SK-N-SH (cell line): Measurements from ENCODE around the gene MGME1. TPM values are rescaled to one million over a fixed set of nuclear protein-coding genes. Genes with fewer than 3 reads are reported as not detected.

Experiments
- CTCF ChIA-PET: fragments of 300-600, 350-600 bp; formaldehyde crosslinking; extraction: SDS; loops from one replicate; lab custom pipeline; 2021; lab: Yijun Ruan, JAX
- POLR2A ChIA-PET: fragments of 350-600 bp; sonication (Branson Sonifier 250); formaldehyde crosslinking; extraction: SDS; loops from one replicate; lab custom pipeline; 2020; ENCODE audit warnings: antibody characterized with exemption, inconsistent platforms; lab: Yijun Ruan, JAX
- DNase-seq: peaks from one replicate; pipeline ENCODE4 v3.0.0; 2012
- H2AFZ ChIP-seq: fragments of 200-600 bp; sonication (generic); 2 replicates; pipeline ENCODE4 v1.8.1; 2016; ENCODE audit warnings: antibody characterized with exemption, mild to moderate bottlenecking, low read depth
- H3F3A ChIP-seq: fragments of 200-600 bp; sonication (generic); replicated peaks from 2 replicates; pipeline ENCODE3; 2016; ENCODE audit warnings: antibody characterized with exemption, mild to moderate bottlenecking; ENCODE audit not compliant: insufficient read depth
- H3K27ac ChIP-seq, 2 experiments: fragments of 200-500 bp in 1 of 2; fragments of 200-600 bp in 1 of 2; sonication (Bioruptor generic) in 1 of 2; sonication (generic), shearing (Covaris generic) in 1 of 2; 2 replicates each; pipeline versions ENCODE4 v1.5.1 to v1.6.1; 2014 to 2016; ENCODE audit warnings: low read depth in 2 of 2, inconsistent platforms in 1 of 2, low read length in 1 of 2, mild to moderate bottlenecking in 1 of 2, mixed read lengths in 1 of 2
- H3K27me3 ChIP-seq: fragments of 200-600 bp; sonication (generic), shearing (Covaris generic); 2 replicates; pipeline ENCODE4 v1.6.1; 2016; ENCODE audit warnings: mixed run types; ENCODE audit not compliant: insufficient read depth
- H3K36me3 ChIP-seq, 2 experiments: fragments of 200-500 bp in 1 of 2; fragments of 200-600 bp in 1 of 2; sonication (Bioruptor generic) in 1 of 2; sonication (generic) in 1 of 2; replicated peaks in 1 of 2; 2 replicates each; pipeline versions ENCODE3 to v1.5.1; 2014 to 2016; ENCODE audit warnings: low read length in 1 of 2, mild to moderate bottlenecking in 1 of 2; ENCODE audit not compliant: insufficient read depth in 2 of 2, control insufficient read depth in 1 of 2
- H3K4me1 ChIP-seq, 2 experiments: fragments of 200-500 bp in 1 of 2; fragments of 200-600 bp in 1 of 2; sonication (Bioruptor generic) in 1 of 2; sonication (generic), shearing (Covaris generic) in 1 of 2; 2 replicates each; pipeline versions ENCODE4 v1.5.1 to v1.6.1; 2014 to 2016; ENCODE audit warnings: low read depth in 1 of 2, low read length in 1 of 2, mixed run types in 1 of 2; ENCODE audit not compliant: insufficient read depth in 2 of 2, control insufficient read depth in 1 of 2
- H3K4me2 ChIP-seq: fragments of 200-600 bp; sonication (generic), shearing (Covaris generic); 2 replicates; pipeline ENCODE4 v1.6.1; 2017; ENCODE audit warnings: mixed run types
- H3K4me3 ChIP-seq, 2 experiments: fragments of 200-500 bp in 1 of 2; fragments of 200-600 bp in 1 of 2; sonication (Bioruptor generic) in 1 of 2; sonication (generic), shearing (Covaris generic) in 1 of 2; 2 replicates each; pipeline versions ENCODE4 v1.5.1 to v1.8.1; 2014 to 2016; ENCODE audit warnings: low read depth in 2 of 2, inconsistent platforms in 1 of 2, low read length in 1 of 2, mild to moderate bottlenecking in 1 of 2, mixed read lengths in 1 of 2, moderate library complexity in 1 of 2
- H3K79me2 ChIP-seq: fragments of 200-600 bp; sonication (generic); 2 replicates; pipeline ENCODE4 v1.8.1; 2017; ENCODE audit warnings: mild to moderate bottlenecking; ENCODE audit not compliant: insufficient read depth
- H3K9ac ChIP-seq: fragments of 200-600 bp; sonication (generic); 2 replicates; pipeline ENCODE4 v1.6.1; 2017; ENCODE audit warnings: mixed run types
- H3K9me2 ChIP-seq: fragments of 200-600 bp; sonication (generic); 2 replicates; pipeline ENCODE4 v1.6.1; 2017; ENCODE audit warnings: mixed run types
- H3K9me3 ChIP-seq: fragments of 200-600 bp; sonication (generic); 2 replicates; pipeline ENCODE4 v1.6.1; 2017; ENCODE audit warnings: mixed run types, mild to moderate bottlenecking, moderate library complexity
- H4K20me1 ChIP-seq: fragments of 200-600 bp; sonication (generic); 2 replicates; pipeline ENCODE4 v1.6.1; 2017; ENCODE audit warnings: mild to moderate bottlenecking, mixed run types; ENCODE audit not compliant: insufficient read depth
- CHD2 ChIP-seq: fragments of 150-350 bp; IDR thresholded peaks from 2 replicates; pipeline ENCODE4 v1.6.1; 2018; ENCODE audit warnings: low read length; ENCODE audit not compliant: partially characterized antibody
- ELF1 ChIP-seq: IDR thresholded peaks from 2 replicates; pipeline ENCODE4 v1.4.0; 2012
- EP300 ChIP-seq, 2 experiments: IDR thresholded peaks; 2 replicates each; pipeline versions ENCODE4 v1.4.0 to v1.6.1; 2012; ENCODE audit warnings: borderline replicate concordance in 1 of 2, low read depth in 1 of 2, low read length in 1 of 2
- EZH2phosphoT487 ChIP-seq: fragments of 200-600 bp; sonication (generic); IDR thresholded peaks from 2 replicates; pipeline ENCODE4 v1.6.1; 2017; ENCODE audit warnings: low read depth, mixed run types, mild to moderate bottlenecking, antibody characterized with exemption, moderate library complexity, borderline replicate concordance
- FOXM1 ChIP-seq: IDR thresholded peaks from 2 replicates; pipeline ENCODE4 v1.4.0; 2012; ENCODE audit warnings: low read depth, mild to moderate bottlenecking
- JUND ChIP-seq: IDR thresholded peaks from 2 replicates; pipeline ENCODE4 v1.4.0; 2012
- MAX ChIP-seq: IDR thresholded peaks from 2 replicates; pipeline ENCODE4 v1.4.0; 2012; ENCODE audit warnings: low read depth
- MEF2A ChIP-seq: IDR thresholded peaks from 2 replicates; pipeline ENCODE4 v1.4.0; 2012; ENCODE audit warnings: low read depth, borderline replicate concordance
- PBX3 ChIP-seq: IDR thresholded peaks from 2 replicates; pipeline ENCODE4; 2012
- POLR2AphosphoS5 ChIP-seq: IDR thresholded peaks from 2 replicates; pipeline ENCODE4 v1.6.1; 2012; ENCODE audit warnings: low read depth, low read length
- RCOR1 ChIP-seq: fragments of 150-350 bp; IDR thresholded peaks from 2 replicates; pipeline ENCODE4 v1.6.1; 2017; ENCODE audit warnings: antibody characterized with exemption, low read length
- RFX5 ChIP-seq: IDR thresholded peaks from 2 replicates; pipeline ENCODE4 v1.6.1; 2012; ENCODE audit warnings: mild to moderate bottlenecking, improper control_type of control experiment, low read length
- RXRA ChIP-seq: IDR thresholded peaks from 2 replicates; pipeline ENCODE4 v1.4.0; 2012; ENCODE audit warnings: low read depth, mild to moderate bottlenecking, borderline replicate concordance
- USF1 ChIP-seq: IDR thresholded peaks from 2 replicates; pipeline ENCODE4 v1.4.0; 2012; ENCODE audit warnings: low read depth, borderline replicate concordance
- WGBS: methylation state at CpG from one replicate; pipeline ENCODE4 v1.1.6; 2017; ENCODE audit warnings: low lambda C conversion rate; 5-methylcytosine and 5-hydroxymethylcytosine counted together
- polyA plus RNA-seq, 3 experiments: library from polyadenylated mRNA; depleted of rRNA; stranded (reverse); fragments of >200 nt; gene quantifications; 2 replicates each; pipeline ENCODE4 v1.2.3, GENCODE V29; 2012
- TF ChIP-seq, protein P1 (sequence below): fragments of 150-350 bp; IDR thresholded peaks from 2 replicates; pipeline ENCODE4 v1.6.1; 2016; ENCODE audit warnings: mild to moderate bottlenecking, low read depth, low read length

Gene MGME1
- polyA plus RNA-seq, 1 of the 3 experiments (the other 2 are of a cell fraction) = 7.9 TPM

DNA sequence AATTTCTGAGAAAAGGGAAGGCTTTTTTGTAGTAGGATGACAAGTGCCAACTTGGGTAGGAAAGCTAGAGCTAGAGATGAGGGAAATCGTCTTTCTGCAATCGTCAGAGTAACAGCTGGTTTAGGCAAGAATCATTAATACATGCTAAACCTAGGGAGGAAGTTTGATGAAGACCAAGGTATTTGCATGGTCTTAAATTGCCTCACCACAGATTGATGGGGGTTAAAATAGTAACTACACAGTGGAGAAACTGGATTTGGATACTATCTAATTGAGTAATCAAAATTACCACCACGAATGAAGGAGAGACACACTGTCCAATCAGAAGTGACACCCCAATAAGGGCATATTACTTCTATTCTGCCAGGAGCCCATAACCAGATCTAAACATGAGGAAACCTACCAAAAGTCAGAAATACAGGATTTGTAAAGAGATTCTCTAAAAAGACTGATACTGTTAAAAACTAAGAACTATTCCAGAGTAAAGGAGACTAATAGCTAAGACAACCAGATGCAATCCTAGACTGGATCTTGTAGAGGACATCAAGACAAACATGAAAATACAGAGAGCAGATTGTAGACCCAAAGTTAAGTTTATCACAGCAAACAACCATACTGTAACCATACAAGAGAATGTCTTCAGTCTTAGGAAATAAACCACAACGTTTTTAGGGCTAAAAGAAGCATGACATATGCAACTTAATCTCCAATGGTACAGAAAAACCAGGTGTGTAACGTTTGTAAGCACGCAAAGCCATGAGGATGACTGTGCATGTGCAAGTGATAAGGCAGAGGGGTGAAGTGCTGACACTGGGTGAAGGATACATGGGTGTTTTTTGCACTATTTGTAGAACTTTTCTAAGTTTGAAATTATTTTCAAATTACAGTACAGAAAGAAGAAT lies 22.0 kb upstream of the MGME1 start (continued):
- TF ChIP-seq ELF1 (no peak), CHD2 (no peak)

GRCh38 chr20:17947474-17947815 lies 21.4 kb upstream of the MGME1 start:
- H3K9me2 ChIP-seq = no peaks in the 10 kb centered on the region
- no peak overlapping the region for H2AFZ ChIP-seq
- no peak for DNase-seq
- no peaks in the 10 kb centered on the region; the same call in 1 of the 2 replicates for H4K20me1 ChIP-seq
- no peak for TF ChIP-seq RFX5
- TF ChIP-seq EP300 (IDR thresholded peaks at IDR 0.05; ENCODE audit: borderline replicate concordance in 1 of 2, low read depth in 1 of 2, low read length in 1 of 2) = no peak
- no peak for TF ChIP-seq JUND
- TF ChIP-seq, protein P1, sequence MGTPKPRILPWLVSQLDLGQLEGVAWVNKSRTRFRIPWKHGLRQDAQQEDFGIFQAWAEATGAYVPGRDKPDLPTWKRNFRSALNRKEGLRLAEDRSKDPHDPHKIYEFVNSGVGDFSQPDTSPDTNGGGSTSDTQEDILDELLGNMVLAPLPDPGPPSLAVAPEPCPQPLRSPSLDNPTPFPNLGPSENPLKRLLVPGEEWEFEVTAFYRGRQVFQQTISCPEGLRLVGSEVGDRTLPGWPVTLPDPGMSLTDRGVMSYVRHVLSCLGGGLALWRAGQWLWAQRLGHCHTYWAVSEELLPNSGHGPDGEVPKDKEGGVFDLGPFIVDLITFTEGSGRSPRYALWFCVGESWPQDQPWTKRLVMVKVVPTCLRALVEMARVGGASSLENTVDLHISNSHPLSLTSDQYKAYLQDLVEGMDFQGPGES = no peak
- no peak for TF ChIP-seq RXRA
- no peak for TF ChIP-seq FOXM1
- no peak for TF ChIP-seq MEF2A
- no peak for TF ChIP-seq USF1
- no peak for TF ChIP-seq POLR2AphosphoS5
- TF ChIP-seq MAX = no peak
- TF ChIP-seq RCOR1 = no peak
- ChIA-PET CTCF (interaction anchor here (1.0 to 3.0 kb wide), 2 partner anchors 8 to 15 kb away, joined by 3 to 14 read pairs; no protein-coding TSS in a partner anchor), POLR2A (no interaction called here)
- H3K4me2 ChIP-seq = no peak overlapping the region
- 94% methylated on average over 5 of the region's 5 CpGs for WGBS
- H3K27ac ChIP-seq = no peak overlapping the region
- no peaks in the 10 kb centered on the region for H3K27me3 ChIP-seq
- peaks cover 83 to 92% of the 10 kb centered on the region in 2 experiments for H3K36me3 ChIP-seq
- no peak overlapping the region for H3K9ac ChIP-seq
- no peak overlapping the region for H3K4me3 ChIP-seq
- no peaks in the 10 kb centered on the region for H3K4me1 ChIP-seq
- peaks cover 19% of the 10 kb centered on the region for H3F3A ChIP-seq
- H3K9me3 ChIP-seq = no peaks in the 10 kb centered on the region
- peaks cover 37% of the 10 kb centered on the region for H3K79me2 ChIP-seq

DNA sequence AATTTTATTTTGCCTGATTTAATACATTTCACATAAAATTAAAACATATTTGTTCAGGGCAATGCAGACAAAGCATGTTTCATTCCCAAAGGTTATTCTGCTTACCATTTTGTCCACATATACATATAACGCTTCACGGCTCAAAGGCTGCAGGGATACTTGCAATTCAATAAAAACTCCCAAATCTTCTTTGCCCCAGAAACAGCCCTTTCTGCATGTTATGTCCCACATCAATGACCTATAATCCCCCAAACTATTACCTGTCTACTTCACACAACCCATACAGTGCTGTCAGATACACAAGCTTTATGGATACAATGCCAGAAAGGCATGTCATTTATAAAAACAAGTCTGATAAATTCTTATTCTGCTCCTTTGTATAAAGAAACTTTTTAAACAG lies 20.4 kb upstream of the MGME1 start:
- Histone ChIP-seq H3K9me3 (no peaks in the 10 kb centered on the region), H3K9me2 (no peaks in the 10 kb centered on the region), H3K27me3 (no peaks in the 10 kb centered on the region), H3K4me1 (no peaks in the 10 kb centered on the region), H2AFZ (no peak overlapping the region), H3F3A (peaks cover 13% of the 10 kb centered on the region), H3K27ac (no peak overlapping the region), H3K79me2 (peaks cover 44% of the 10 kb centered on the region), H3K36me3 (peaks cover 84 to 92% of the 10 kb centered on the region in 2 experiments), H3K9ac (no peak overlapping the region), H3K4me3 (no peak overlapping the region), H4K20me1 (no peaks in the 10 kb centered on the region), H3K4me2 (no peak overlapping the region)
- ChIA-PET CTCF (interaction anchor here (0.9 to 3.0 kb wide), 5 partner anchors 8 to 268 kb away, joined by 3 to 14 read pairs (median 3); no protein-coding TSS in a partner anchor), POLR2A (no interaction called here)
- DNase-seq = no peak
- 96% methylated on average over 2 of the region's 2 CpGs for WGBS
- no peak for TF ChIP-seq PBX3
- TF ChIP-seq EZH2phosphoT487 = no peak
